Measurements from ENCODE around the gene PPARGC1A.

Gene PPARGC1A

DNA sequence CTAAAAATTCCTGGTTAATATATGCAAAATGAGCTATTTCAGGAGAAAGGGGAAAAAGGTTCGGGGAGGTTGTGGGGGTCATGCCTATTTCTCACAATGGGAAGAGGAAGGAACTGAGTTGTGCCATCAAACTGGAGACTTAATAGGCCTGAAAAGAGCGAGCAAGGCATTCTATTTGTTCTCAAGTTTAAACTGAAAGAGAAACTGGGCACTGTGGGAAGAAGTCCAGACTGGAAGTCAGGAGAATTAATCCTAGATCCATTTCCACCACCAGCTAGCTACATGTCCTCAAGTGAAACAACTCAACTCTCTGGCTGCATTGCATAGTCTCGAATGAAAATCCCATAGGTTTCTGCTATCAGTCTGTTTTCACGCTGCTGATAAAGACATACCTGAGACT, 50.6 kb downstream of the PPARGC1A start:
- in situ Hi-C loops (cut with HindIII; ENCODE audit: low sequenced_read_pairs): no loop called here
- H3K4me3 ChIP-seq (ENCODE audit: low read depth, low read length): no peak overlapping the region
- TF ChIP-seq, protein P1, sequence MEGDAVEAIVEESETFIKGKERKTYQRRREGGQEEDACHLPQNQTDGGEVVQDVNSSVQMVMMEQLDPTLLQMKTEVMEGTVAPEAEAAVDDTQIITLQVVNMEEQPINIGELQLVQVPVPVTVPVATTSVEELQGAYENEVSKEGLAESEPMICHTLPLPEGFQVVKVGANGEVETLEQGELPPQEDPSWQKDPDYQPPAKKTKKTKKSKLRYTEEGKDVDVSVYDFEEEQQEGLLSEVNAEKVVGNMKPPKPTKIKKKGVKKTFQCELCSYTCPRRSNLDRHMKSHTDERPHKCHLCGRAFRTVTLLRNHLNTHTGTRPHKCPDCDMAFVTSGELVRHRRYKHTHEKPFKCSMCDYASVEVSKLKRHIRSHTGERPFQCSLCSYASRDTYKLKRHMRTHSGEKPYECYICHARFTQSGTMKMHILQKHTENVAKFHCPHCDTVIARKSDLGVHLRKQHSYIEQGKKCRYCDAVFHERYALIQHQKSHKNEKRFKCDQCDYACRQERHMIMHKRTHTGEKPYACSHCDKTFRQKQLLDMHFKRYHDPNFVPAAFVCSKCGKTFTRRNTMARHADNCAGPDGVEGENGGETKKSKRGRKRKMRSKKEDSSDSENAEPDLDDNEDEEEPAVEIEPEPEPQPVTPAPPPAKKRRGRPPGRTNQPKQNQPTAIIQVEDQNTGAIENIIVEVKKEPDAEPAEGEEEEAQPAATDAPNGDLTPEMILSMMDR (IDR thresholded peaks at IDR 0.05; ENCODE audit: low read depth, low read length): no peak
- no peak for DNase-seq (ENCODE audit: low read depth, low spot score)

DNA sequence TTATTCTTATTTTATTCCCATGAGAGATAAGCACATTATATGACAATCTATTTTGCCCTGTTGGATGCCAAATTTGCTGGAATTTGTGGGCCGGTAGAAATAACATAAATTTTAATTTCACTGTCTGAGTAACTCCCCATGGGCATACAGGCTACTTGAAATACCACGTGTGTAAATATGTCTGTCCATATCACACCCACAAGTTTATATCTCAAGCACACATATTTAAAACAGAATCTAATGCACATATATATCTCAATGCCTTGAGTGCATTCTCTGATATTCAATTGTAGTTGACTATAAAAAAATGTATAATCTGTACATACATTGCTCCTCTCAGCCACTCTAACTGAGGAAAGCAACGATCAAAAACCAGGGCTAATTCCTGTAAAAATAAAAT, 51.2 kb downstream of the PPARGC1A start:
- H3K4me3 ChIP-seq (ENCODE audit: low read depth, low read length): no peak overlapping the region
- DNase-seq (ENCODE audit: low read depth, low spot score): no peak
- TF ChIP-seq, protein P1 (IDR thresholded peaks at IDR 0.05; ENCODE audit: low read depth, low read length): no peak
- in situ Hi-C loops (cut with HindIII; ENCODE audit: low sequenced_read_pairs): no loop called here

GRCh38 chr4:23838131-23838530, 51.7 kb downstream of the PPARGC1A start:
- TF ChIP-seq, protein P1 (IDR thresholded peaks at IDR 0.05; ENCODE audit: low read depth, low read length): no peak
- in situ Hi-C loops (cut with HindIII; ENCODE audit: low sequenced_read_pairs): no loop called here
- no peak overlapping the region for H3K4me3 ChIP-seq (ENCODE audit: low read depth, low read length)
- DNase-seq (ENCODE audit: low read depth, low spot score): no peak

DNA sequence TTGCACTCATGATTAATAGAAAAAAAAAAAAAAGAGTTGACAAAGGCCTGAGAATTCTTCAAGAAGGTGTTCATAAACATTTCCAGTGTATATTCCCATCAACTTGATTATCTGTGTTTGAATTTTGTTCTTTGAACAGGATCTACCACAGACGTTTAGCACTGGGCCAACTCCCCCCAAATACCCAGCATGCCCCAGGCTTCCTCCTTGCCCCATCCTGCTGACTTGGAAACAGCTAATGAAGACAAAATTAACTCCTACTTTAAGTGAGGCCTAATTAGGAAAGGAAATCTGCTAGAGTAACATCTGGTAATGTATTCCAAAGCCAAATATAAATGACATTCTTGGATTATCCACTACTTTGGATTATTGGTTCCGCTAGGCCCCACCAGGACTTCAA, 52.5 kb downstream of the PPARGC1A start:
- TF ChIP-seq, protein P1 (IDR thresholded peaks at IDR 0.05; ENCODE audit: low read depth, low read length): no peak
- DNase-seq (ENCODE audit: low read depth, low spot score): no peak
- no peak overlapping the region for H3K4me3 ChIP-seq (ENCODE audit: low read depth, low read length)
- in situ Hi-C loops (cut with HindIII; ENCODE audit: low sequenced_read_pairs): no loop called here

DNA sequence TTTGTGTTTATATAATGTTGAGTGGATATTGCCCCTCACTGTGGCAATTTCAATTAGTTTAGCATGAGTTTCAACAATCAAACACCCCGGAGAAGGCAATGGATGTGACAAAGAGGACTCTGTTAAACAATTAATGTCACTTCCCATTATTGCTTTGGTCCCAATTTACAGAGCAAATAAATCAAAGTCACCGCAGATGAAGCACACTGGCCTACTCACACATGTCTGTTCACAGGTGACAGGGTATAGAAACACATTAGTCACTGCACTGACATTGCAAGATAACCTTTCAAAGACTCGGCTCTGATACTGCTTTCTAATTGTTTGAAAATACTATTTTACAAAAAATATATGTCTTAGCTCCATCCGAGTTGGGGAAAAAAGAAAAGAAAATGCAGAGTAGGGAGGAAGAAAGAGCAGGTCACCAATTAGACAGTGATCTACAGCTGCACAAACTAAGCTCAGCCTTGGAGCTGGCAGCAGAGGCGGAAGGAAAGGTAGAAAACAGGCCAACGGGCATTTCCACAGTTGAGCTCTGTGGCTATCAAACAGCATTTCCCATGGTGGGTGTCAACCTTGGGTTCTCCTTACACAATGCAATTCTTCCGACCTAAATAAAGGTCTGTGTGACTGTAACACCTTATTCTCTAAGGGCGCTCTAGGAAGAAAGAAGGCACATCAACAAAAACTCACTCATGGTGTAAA, 53.9 kb downstream of the PPARGC1A start:
- DNase-seq (ENCODE audit: low read depth, low spot score): no peak
- in situ Hi-C loops (cut with HindIII; ENCODE audit: low sequenced_read_pairs): no loop called here
- TF ChIP-seq, protein P1 (IDR thresholded peaks at IDR 0.05; ENCODE audit: low read depth, low read length): no peak
- no peak overlapping the region for H3K4me3 ChIP-seq (ENCODE audit: low read depth, low read length)

DNA sequence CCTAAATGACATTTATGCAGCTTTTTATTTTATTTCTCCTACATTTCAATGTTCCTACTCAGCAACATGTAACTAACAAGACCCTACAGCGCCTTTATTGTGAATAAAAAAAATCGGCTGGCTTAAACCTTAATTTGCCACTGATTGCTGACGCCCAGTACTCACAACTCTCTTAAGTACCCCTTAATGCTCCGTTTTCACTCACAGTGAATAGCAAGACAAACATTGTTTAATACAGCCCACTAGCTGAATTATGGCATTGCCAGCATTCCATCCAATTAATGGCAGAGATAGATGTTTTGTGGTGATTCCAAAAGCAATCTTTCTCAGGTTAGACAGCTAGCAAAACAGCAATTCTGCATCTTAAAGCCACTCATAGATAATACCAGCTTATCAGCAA, 61.1 kb downstream of the PPARGC1A start:
- no peak for DNase-seq (ENCODE audit: low read depth, low spot score)
- H3K4me3 ChIP-seq (ENCODE audit: low read depth, low read length): no peak overlapping the region
- TF ChIP-seq, protein P1 (IDR thresholded peaks at IDR 0.05; ENCODE audit: low read depth, low read length): no peak
- in situ Hi-C loops (cut with HindIII; ENCODE audit: low sequenced_read_pairs): no loop called here
